ENCODE data around the gene CCDC83.
A peak's percentile ranks its signal among the peaks of the same experiment; 100 is the strongest.
"Not testable (repeated sequence)": the region's sequence is repeated elsewhere in the genome, so short reads cannot be mapped to it uniquely, and the experiment has no call there.

The CCDC83 gene

GRCh38 chr11:85945788-85946187, 90.6 kb downstream of the CCDC83 start:
- no peak for DNase-seq

DNA sequence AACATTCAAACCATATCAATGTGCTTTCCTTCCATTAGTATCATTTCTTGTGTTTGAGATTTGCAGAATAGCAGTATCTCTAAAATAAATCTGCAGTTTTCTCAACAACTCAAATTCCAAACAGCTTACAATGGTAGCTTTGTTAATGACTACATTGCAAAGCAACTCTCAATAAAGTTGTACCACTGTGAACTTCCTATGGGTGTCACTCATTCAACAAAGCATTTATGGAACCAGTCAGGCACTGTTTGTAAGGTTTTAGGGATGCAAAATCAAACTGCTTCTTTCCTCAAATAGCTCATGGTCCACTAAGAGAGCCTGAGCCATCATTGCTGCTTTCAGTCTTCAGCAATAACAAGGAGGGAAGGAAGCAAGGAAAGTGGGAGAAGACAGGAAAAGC, 91.0 kb downstream of the CCDC83 start:
- no peak for DNase-seq

GRCh38 chr11:85947431-85948272, 92.5 kb downstream of the CCDC83 start:
- no peak for DNase-seq

DNA sequence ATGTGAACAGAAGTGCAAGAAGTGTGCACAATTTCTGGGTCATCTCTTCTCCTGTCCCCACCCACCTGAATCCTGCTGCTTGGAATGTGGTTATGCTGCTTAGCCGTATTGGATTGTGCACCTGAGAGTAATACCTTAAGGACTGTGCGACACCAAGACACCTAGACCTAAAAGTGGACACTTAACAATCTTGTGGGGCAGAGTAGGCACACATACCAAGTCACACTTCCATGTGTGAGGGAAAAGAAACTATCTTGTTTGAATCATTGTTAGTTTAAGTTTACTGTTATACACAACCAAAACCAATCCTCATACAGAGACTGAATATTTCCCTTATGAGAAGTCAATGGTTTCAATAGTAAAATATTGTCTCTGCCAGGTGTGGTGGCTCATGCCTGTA, 93.7 kb downstream of the CCDC83 start:
- no peak for DNase-seq

DNA sequence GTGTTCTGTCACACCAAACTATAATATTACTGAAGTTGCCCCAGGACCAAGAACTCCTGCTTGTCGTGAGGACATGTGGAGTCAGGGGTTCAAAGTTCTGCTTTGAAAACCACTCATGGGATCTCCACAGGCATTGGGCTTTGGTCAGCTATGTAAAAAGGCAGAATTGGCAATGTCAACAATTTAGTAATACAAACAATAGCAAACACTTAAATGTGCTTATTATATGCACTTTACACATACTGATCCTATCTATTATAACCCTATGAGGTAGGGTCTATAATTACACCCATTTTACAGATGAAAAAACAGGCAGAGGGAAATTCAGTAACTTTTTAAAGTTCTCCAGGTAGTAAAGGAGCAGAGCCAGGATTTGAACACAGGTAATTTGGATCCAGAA, 94.6 kb downstream of the CCDC83 start:
- no peak for DNase-seq

GRCh38 chr11:85950317-85951048, 95.3 kb downstream of the CCDC83 start:
- DNase-seq, result no peak

- no peak for DNase-seq
These were observed 95.8 kb downstream of the CCDC83 start for GRCh38 chr11:85951049-85951405.

DNA sequence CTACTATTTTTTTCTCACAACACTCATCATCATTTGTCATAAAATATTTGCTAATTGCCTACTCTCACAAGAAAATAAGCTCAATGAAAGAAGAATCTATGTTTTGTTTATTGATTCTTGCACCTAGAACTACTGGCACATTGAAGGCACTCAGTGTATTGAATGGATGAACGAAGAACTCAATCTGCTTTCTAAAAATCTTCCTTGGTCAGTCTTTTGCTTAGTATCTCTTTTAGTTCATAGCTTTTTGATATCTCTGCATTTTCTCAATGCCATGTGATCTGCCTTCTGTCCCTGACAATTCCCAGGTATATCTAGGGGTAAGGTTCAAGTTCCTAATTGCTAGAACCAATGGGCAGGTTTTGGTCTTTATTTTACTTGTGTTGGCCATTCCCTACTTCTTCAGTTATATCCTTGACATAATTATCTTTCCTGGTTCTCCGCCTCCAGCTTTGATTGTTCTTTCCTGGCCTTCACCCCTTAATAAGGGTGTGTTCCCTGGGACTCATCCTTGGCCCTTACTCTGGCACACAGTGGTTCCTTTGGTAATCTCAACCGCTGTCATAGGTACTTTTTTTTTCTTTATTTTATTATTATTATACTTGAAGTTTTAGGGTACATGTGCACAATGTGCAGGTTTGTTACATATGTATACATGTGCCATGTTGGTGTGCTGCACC, 96.4 kb downstream of the CCDC83 start:
- no peak for DNase-seq

DNA sequence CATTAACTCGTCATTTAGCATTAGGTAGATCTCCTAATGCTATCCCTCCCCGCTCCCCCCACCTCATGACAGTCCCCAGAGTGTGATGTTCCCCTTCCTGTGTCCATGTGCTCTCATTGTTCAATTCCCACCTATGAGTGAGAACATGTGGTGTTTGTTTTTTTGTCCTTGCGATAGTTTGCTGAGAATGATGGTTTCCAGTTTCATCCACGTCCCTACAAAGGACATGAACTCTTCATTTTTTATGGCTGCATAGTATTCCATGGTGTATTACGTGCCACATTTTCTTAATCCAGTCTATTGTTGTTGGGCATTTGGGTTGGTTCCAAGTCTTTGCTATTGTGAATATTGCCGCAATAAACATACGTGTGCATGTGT, 96.9 kb downstream of the CCDC83 start:
- not testable (repeated sequence) for DNase-seq

DNA sequence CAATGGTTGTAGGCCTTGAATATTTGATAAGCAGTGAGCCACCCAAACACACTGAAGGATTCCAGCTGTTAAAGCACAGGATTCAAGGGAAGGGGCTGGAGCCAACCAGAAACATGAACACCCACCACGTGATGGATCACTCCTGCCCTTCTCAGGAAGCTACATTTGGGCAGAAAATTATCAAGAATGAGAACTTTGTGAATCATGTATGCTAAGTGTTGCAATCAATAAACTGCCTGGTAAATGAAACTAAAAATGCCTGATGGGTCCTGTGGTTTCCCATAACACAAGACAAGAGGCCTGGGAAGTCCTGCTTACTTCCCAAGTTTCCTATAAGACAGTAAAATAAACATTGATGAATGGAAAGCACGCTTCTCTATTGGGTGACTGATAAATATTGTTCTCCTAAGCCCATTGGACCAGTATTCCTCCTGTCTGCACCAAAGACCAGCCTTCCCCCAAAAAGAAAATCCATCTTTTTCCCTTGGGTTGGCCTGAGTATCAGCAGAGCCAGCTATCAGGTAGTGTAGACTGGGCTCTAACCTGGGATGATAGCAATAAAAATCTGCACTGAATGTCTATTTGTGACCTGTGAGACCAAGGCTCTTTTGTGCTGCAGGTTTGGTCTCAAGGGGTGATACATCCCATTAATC, 98.4 kb downstream of the CCDC83 start:
- no peak for DNase-seq

DNA sequence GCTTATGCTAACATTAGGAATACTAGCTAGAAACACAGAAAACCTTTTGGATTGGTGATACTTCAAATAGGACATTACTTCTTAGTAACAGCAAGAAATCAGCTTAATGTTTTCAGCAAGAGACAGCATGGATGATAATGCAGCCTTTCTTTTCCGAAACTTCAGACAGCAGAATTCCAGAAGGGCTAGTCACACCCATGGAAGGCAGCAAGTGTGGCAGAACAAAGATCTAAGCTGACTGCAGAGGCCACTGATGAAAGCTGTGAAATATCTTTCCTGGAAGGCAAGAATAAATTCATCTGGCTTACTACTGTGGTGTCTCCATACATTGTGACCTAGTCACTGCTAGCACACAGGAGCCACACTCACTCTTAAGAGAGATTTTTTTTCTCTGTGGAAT, 100.3 kb downstream of the CCDC83 start:
- no peak for DNase-seq

- no peak for DNase-seq
These were observed 105.5 kb downstream of the CCDC83 start for GRCh38 chr11:85960678-85961077.

- no peak for DNase-seq
These were observed 105.9 kb downstream of the CCDC83 start for GRCh38 chr11:85961130-85961529.

GRCh38 chr11:85961930-85962363, 106.8 kb downstream of the CCDC83 start:
- peak; percentile 100 for DNase-seq

DNA sequence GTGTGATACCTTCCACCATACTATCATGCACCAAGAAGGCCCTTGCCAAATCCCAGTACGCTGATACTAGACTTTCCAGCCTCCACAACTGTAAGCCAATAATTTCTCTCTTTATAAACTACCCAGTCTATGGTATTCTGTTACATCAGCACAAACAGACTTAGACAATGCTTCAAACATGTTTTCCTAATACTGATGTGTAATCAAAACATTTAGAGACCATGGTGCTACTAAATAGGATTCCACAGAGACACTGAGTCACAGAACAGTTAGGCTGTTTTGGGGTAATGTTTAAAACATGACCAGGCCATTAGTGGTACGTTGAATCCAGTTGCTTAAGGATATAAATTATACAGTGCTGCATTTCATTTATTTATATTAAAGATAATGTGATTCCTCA, 110.0 kb downstream of the CCDC83 start:
- no peak for DNase-seq

DNA sequence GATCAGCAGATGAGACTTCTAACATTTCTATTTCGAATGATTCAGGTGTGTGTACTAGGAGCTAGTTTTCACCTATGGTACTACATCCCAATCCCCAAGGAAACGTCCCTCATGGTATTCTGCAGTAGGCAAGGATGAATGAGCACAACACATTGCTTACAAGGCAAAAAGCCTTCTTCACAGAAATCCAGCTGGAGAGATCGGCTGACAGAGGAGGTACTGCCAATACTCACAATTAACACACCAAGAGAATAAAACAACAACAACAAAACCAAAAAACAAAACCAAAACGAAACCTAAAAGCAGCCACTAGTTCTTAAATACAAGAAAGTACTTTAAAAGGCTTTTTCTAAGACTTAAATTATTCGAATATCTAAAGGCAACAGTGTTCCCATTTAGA, 112.3 kb downstream of the CCDC83 start:
- DNase-seq, result peak; percentile 73

Data from NCI-H2171 treated with DMSO at 0.1 percent for 48 hours (cell line).